HCT116 (cell line): Measurements from ENCODE around the gene NFIC. TPM values are rescaled to one million over a fixed set of nuclear protein-coding genes. Genes with fewer than 3 reads are reported as not detected.
"Not testable (repeated sequence)": the region's sequence is repeated elsewhere in the genome, so short reads cannot be mapped to it uniquely, and the experiment has no call there.

Experiments used
- ATAC-seq: fragments of 200-7000 bp; cut with Tn5 transposase; 2 replicates; pipeline ENCODE4 v1.9.1; 2020; ENCODE audit warnings: mild to moderate bottlenecking, moderate library complexity
- BruUV-seq: library from RNA; stranded (reverse); fragments of 400-500 nt; replicated peaks from 2 replicates; lab custom pipeline; 2021; lab: Mats Ljungman, UMichigan
- CTCF ChIA-PET: fragments of 300-600 bp; sonication (Branson Sonifier 250); formaldehyde crosslinking; loops from one replicate; lab custom pipeline; 2021; ENCODE audit warnings: antibody characterized with exemption; lab: Charles Lee
- POLR2A ChIA-PET: fragments of 300-600, 350-600 bp; sonication (Branson Sonifier 250); formaldehyde crosslinking; loops from one replicate; lab custom pipeline; 2021; ENCODE audit warnings: antibody characterized with exemption; lab: Charles Lee
- RAD21 ChIA-PET, 2 experiments: fragments of 300-600 bp; sonication (Branson Sonifier 250); formaldehyde crosslinking; loops; one replicate each; lab custom pipeline; 2023; ENCODE audit warnings: low total read pairs in 2 of 2; ENCODE audit not compliant: uncharacterized antibody in 2 of 2, unreplicated experiment in 2 of 2, low non-redundant PET in 1 of 2; lab: Charles Lee
- DNase-seq: peaks from one replicate; pipeline ENCODE4 v3.0.0-alpha.2; 2010; ENCODE audit warnings: low read depth, low spot score
- H2AFZ ChIP-seq: fragments of 200-600 bp; shearing (Covaris generic), sonication (generic); 2 replicates; pipeline ENCODE4 v1.6.1; 2017; ENCODE audit warnings: low read depth, mixed run types, mixed read lengths, antibody characterized with exemption, low read length; ENCODE audit not compliant: poor library complexity, severe bottlenecking
- H3K27ac ChIP-seq: 2 replicates; pipeline ENCODE4 v1.5.1; 2012; ENCODE audit warnings: low read depth, low read length
- H3K27me3 ChIP-seq: fragments of 200-600 bp; sonication (generic); 2 replicates; pipeline ENCODE4 v1.6.1; 2016; ENCODE audit warnings: mixed run types, low read length, mixed read lengths; ENCODE audit not compliant: insufficient read depth
- H3K36me3 ChIP-seq, 2 experiments: fragments of 200-500 bp in 1 of 2; fragments of 200-600 bp in 1 of 2; sonication (Bioruptor generic) in 1 of 2; sonication (generic) in 1 of 2; 2 replicates each; pipeline versions ENCODE4 v1.5.1 to v1.6.1; 2014 to 2016; ENCODE audit warnings: low read length in 2 of 2, inconsistent platforms in 1 of 2, mixed read lengths in 1 of 2, mixed run types in 1 of 2; ENCODE audit not compliant: insufficient read depth in 2 of 2, control insufficient read depth in 1 of 2
- H3K4me1 ChIP-seq, 2 experiments: fragments of 200-600 bp in 1 of 2; sonication (generic) in 1 of 2; 2 replicates each; pipeline versions ENCODE4 v1.5.1 to v1.6.1; 2012 to 2017; ENCODE audit warnings: low read length in 2 of 2, inconsistent platforms in 1 of 2, mild to moderate bottlenecking in 1 of 2, mixed read lengths in 1 of 2, mixed run types in 1 of 2, moderate library complexity in 1 of 2; ENCODE audit not compliant: insufficient read depth in 2 of 2, control insufficient read depth in 1 of 2
- H3K4me2 ChIP-seq: fragments of 200-600 bp; sonication (generic); 2 replicates; pipeline ENCODE4 v1.6.1; 2017; ENCODE audit warnings: mixed run types, low read length, mixed read lengths
- H3K4me3 ChIP-seq, 2 experiments: fragments of 200-600 bp in 1 of 2; sonication (generic) in 1 of 2; replicated peaks in 1 of 2; 2 replicates each; pipeline ENCODE4 v1.5.1; 2011 to 2016; ENCODE audit warnings: low read length in 2 of 2, control low read depth in 1 of 2, low read depth in 1 of 2, mild to moderate bottlenecking in 1 of 2, mixed read lengths in 1 of 2, mixed run types in 1 of 2
- H3K79me2 ChIP-seq: fragments of 200-600 bp; sonication (generic); 2 replicates; pipeline ENCODE4 v1.6.1; 2017; ENCODE audit warnings: mild to moderate bottlenecking, mixed run types, low read length, moderate library complexity, mixed read lengths; ENCODE audit not compliant: insufficient read depth
- H3K9ac ChIP-seq: fragments of 200-600 bp; sonication (generic); 2 replicates; pipeline ENCODE4 v1.6.1; 2016; ENCODE audit warnings: low read length, mixed read lengths
- H3K9me2 ChIP-seq: fragments of 200-600 bp; sonication (generic), shearing (Covaris generic); 2 replicates; pipeline ENCODE4 v1.6.1; 2017; ENCODE audit warnings: mixed run types, mild to moderate bottlenecking, moderate library complexity; ENCODE audit not compliant: insufficient read depth
- H3K9me3 ChIP-seq, 2 experiments: fragments of 200-500 bp in 1 of 2; fragments of 200-600 bp in 1 of 2; sonication (Bioruptor generic) in 1 of 2; sonication (generic) in 1 of 2; 2 replicates each; pipeline ENCODE4 v1.6.1; 2014 to 2017; ENCODE audit warnings: low read length in 2 of 2, mixed read lengths in 2 of 2, inconsistent platforms in 1 of 2, low read depth in 1 of 2, mild to moderate bottlenecking in 1 of 2, mixed run types in 1 of 2, moderate library complexity in 1 of 2; ENCODE audit not compliant: control insufficient read depth in 1 of 2, insufficient read depth in 1 of 2
- H4K20me1 ChIP-seq: fragments of 200-600 bp; sonication (generic), shearing (Covaris generic); 2 replicates; pipeline ENCODE4 v1.6.1; 2017; ENCODE audit warnings: mixed run types, mild to moderate bottlenecking, moderate library complexity; ENCODE audit not compliant: insufficient read depth
- EGR1 ChIP-seq: IDR thresholded peaks from 2 replicates; pipeline ENCODE4 v1.6.1; 2012; ENCODE audit warnings: low read depth
- EZH2phosphoT487 ChIP-seq: fragments of 200-600 bp; IDR thresholded peaks from 2 replicates; pipeline ENCODE4 v1.6.1; 2018; ENCODE audit warnings: antibody characterized with exemption, borderline replicate concordance
- FOSL1 ChIP-seq: IDR thresholded peaks from 2 replicates; pipeline ENCODE4 v1.6.1; 2012; ENCODE audit warnings: low read depth
- JUND ChIP-seq: IDR thresholded peaks from 2 replicates; pipeline ENCODE4 v1.6.1; 2012
- POLR2A ChIP-seq: IDR thresholded peaks from 2 replicates; pipeline ENCODE4 v1.7.0; 2011; ENCODE audit warnings: borderline replicate concordance; ENCODE audit not compliant: insufficient read depth, insufficient read length; ENCODE audit errors: extremely low read depth
- SP1 ChIP-seq: IDR thresholded peaks from 2 replicates; pipeline ENCODE4 v1.6.1; 2012; ENCODE audit warnings: low read depth
- intact Hi-C: fragments of 100-400 bp; cut with micrococcal nuclease; formaldehyde crosslinking; loops from 2 replicates; pipeline ENCODE4 v1.10.0; 2022
- total RNA-seq: library from RNA; stranded (reverse); gene quantifications from one replicate; pipeline ENCODE4 v1.2.1, GENCODE V29; 2021; ENCODE audit not compliant: unreplicated experiment
- TF ChIP-seq, protein P1 (sequence below), 3 experiments: fragments of 200-600 bp in 1 of 3; sonication (generic) in 1 of 3; IDR thresholded peaks in 2 of 3; conservative IDR thresholded peaks in 1 of 3; 2 replicates each; pipeline ENCODE4 v1.5.1; 2012 to 2017; ENCODE audit warnings: low read depth in 2 of 3, low read length in 2 of 3, antibody characterized with exemption in 1 of 3, borderline replicate concordance in 1 of 3, control low read depth in 1 of 3, mild to moderate bottlenecking in 1 of 3, mixed read lengths in 1 of 3, mixed run types in 1 of 3, moderate library complexity in 1 of 3; ENCODE audit not compliant: insufficient read depth in 1 of 3
- TF ChIP-seq, protein P2 (sequence below): IDR thresholded peaks from 2 replicates; pipeline ENCODE4 v1.6.1; 2012

The NFIC gene
- total RNA-seq, 1 experiment from 2014 or later: 116 TPM

DNA sequence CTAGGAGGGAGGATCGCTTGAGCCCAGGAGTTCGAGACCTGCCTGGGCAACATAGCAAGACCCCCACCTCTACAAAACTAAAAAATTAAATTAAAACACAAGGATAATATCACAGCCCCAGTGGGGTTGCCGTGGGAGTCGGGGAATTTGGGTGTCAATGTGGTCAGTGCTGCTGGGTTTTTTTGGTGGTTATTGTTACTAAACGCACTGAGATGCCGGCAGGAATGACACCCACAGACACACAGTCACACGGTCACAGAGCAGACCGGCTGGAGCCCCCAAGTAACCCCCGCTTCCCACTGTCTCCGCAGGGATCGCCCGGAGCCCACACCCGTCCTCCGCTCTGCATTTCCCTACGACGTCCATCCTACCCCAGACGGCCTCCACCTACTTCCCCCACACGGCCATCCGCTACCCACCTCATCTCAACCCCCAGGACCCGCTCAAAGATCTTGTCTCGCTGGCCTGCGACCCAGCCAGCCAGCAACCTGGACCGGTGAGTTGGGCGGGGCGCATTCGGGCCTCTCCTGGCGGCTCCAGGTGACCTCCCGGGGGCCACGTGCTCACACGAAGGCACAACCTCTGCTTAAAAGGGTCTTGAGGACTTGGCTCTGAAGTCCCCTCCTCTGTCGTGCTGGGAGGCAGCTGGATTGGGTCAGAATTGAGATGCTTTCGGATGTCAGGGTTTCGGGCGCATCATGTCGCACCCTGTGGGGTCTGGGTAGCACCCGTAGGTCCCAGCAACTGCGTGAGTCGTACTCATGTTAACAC lies 86.0 kb downstream of the NFIC start (continued):
- TF ChIP-seq, protein P1, sequence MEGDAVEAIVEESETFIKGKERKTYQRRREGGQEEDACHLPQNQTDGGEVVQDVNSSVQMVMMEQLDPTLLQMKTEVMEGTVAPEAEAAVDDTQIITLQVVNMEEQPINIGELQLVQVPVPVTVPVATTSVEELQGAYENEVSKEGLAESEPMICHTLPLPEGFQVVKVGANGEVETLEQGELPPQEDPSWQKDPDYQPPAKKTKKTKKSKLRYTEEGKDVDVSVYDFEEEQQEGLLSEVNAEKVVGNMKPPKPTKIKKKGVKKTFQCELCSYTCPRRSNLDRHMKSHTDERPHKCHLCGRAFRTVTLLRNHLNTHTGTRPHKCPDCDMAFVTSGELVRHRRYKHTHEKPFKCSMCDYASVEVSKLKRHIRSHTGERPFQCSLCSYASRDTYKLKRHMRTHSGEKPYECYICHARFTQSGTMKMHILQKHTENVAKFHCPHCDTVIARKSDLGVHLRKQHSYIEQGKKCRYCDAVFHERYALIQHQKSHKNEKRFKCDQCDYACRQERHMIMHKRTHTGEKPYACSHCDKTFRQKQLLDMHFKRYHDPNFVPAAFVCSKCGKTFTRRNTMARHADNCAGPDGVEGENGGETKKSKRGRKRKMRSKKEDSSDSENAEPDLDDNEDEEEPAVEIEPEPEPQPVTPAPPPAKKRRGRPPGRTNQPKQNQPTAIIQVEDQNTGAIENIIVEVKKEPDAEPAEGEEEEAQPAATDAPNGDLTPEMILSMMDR (IDR thresholded peaks at IDR 0.05 in 2 of 3, conservative IDR thresholded peaks at IDR 0.05 in 1 of 3; ENCODE audit: borderline replicate concordance in 1 of 3, insufficient read depth in 1 of 3, low read depth in 2 of 3, low read length in 2 of 3): no peak
- TF ChIP-seq, protein P2, sequence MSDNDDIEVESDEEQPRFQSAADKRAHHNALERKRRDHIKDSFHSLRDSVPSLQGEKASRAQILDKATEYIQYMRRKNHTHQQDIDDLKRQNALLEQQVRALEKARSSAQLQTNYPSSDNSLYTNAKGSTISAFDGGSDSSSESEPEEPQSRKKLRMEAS: no peak
- TF ChIP-seq FOSL1: no peak
- no peak for TF ChIP-seq SP1
- TF ChIP-seq EZH2phosphoT487: no peak
- TF ChIP-seq POLR2A: no peak
- TF ChIP-seq EGR1: no peak
- no peak for TF ChIP-seq JUND

DNA sequence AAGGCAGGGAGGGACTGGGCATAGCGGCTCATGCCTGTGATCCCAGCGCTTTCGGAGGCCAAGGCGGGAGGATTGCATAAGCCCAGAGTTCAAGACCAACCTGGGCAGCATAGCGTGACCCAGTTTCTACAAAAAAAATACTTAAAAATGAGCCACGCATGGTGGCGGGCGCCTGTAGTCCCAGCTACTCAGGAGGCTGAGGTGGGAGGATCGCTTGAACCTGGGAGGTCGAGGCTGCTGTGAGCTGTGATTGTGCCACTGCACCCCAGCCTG lies 86.5 kb downstream of the NFIC start:
- H3K9me2 ChIP-seq, ATAC-seq, CTCF ChIA-PET, H3K4me2 ChIP-seq, intact Hi-C loops, H2AFZ ChIP-seq, BruUV-seq, H4K20me1 ChIP-seq, H3K9me3 ChIP-seq, POLR2A ChIA-PET, H3K4me1 ChIP-seq, DNase-seq, RAD21 ChIA-PET, H3K9ac ChIP-seq, H3K27me3 ChIP-seq, H3K27ac ChIP-seq, H3K4me3 ChIP-seq: not testable (repeated sequence)
- H3K79me2 ChIP-seq: peaks cover 11% of the 10 kb centered on the region; the same call in 1 of the 2 replicates
- peaks cover 13 to 52% of the 10 kb centered on the region in 2 experiments for H3K36me3 ChIP-seq
